Nephron (organoid): ENCODE results near the gene MAPK14.

Source experiments
- H3K27ac Mint-ChIP-seq, 3 experiments: 2 replicates each; pipeline ENCODE4 v1.8.0; 2020; ENCODE audit warnings: mixed read lengths in 3 of 3, mild to moderate bottlenecking in 2 of 3, moderate library complexity in 1 of 3
- H3K27me3 Mint-ChIP-seq: 2 replicates; pipeline ENCODE4 v1.8.0; 2021; ENCODE audit warnings: low read depth, mild to moderate bottlenecking, moderate library complexity, mixed read lengths
- H3K36me3 Mint-ChIP-seq: 2 replicates; pipeline ENCODE4 v1.8.0; 2020; ENCODE audit warnings: low read depth, mixed read lengths
- H3K4me1 Mint-ChIP-seq: 2 replicates; pipeline ENCODE4 v1.8.0; 2020; ENCODE audit warnings: mixed read lengths
- H3K4me3 Mint-ChIP-seq, 3 experiments: 2 replicates each; pipeline ENCODE4 v1.8.0; 2020; ENCODE audit warnings: mild to moderate bottlenecking in 3 of 3, mixed read lengths in 3 of 3, moderate library complexity in 2 of 3
- H3K9me3 Mint-ChIP-seq: 2 replicates; pipeline ENCODE4 v1.8.0; 2020; ENCODE audit warnings: mixed read lengths
- TF ChIP-seq, protein P1 (sequence below), 3 experiments: fragments of 200-600 bp; sonication (generic); IDR thresholded peaks; one replicate each; pipeline ENCODE4 v1.5.0; 2021; ENCODE audit warnings: antibody characterized with exemption in 3 of 3; ENCODE audit not compliant: unreplicated experiment in 3 of 3

MAPK14 gene

DNA sequence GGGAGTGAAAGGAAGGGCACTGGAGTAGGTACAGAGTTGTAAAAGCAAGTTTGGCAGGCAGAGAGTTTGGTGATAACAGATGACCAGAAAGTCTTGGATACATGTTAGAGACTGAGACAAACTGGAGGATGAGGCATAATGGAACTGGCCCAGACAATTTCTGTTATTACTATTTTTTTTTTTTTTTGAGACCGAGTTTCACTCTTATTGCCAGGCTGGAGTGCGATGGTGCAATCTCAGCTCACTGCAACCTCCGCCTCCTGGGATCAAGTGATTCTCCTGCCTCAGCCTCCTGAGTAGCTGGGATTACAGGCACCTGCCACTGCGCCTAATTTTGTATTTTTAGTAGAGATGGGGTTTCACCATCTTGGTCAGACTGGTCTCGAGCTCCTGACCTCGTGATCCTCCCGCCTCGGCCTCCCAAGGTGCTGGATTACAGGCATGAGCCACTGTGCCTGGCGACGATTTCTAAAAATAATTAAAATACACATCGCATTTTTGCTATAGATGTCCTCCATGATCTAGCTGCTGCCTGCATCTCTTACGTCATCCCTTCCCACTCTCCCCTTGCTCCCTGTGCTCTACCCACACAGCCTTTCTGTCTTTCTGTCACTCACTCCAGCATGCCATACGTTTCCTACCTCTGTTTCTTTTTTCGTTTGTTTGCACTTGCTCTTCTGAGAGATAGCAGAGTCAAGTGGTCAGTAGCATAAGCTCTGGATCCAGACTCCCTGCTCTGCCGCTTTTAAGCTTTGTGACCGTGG, 23.5 kb downstream of the MAPK14 start:
- H3K9me3 Mint-ChIP-seq = no peaks in the 10 kb centered on the region
- H3K27ac Mint-ChIP-seq = no peak overlapping the region
- TF ChIP-seq, protein P1, sequence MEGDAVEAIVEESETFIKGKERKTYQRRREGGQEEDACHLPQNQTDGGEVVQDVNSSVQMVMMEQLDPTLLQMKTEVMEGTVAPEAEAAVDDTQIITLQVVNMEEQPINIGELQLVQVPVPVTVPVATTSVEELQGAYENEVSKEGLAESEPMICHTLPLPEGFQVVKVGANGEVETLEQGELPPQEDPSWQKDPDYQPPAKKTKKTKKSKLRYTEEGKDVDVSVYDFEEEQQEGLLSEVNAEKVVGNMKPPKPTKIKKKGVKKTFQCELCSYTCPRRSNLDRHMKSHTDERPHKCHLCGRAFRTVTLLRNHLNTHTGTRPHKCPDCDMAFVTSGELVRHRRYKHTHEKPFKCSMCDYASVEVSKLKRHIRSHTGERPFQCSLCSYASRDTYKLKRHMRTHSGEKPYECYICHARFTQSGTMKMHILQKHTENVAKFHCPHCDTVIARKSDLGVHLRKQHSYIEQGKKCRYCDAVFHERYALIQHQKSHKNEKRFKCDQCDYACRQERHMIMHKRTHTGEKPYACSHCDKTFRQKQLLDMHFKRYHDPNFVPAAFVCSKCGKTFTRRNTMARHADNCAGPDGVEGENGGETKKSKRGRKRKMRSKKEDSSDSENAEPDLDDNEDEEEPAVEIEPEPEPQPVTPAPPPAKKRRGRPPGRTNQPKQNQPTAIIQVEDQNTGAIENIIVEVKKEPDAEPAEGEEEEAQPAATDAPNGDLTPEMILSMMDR (IDR thresholded peaks at IDR 0.05; ENCODE audit: unreplicated experiment in 3 of 3) = no peak
- no peaks in the 10 kb centered on the region for H3K36me3 Mint-ChIP-seq
- H3K4me1 Mint-ChIP-seq = no peaks in the 10 kb centered on the region
- no peak overlapping the region for H3K4me3 Mint-ChIP-seq
- no peaks in the 10 kb centered on the region for H3K27me3 Mint-ChIP-seq

DNA sequence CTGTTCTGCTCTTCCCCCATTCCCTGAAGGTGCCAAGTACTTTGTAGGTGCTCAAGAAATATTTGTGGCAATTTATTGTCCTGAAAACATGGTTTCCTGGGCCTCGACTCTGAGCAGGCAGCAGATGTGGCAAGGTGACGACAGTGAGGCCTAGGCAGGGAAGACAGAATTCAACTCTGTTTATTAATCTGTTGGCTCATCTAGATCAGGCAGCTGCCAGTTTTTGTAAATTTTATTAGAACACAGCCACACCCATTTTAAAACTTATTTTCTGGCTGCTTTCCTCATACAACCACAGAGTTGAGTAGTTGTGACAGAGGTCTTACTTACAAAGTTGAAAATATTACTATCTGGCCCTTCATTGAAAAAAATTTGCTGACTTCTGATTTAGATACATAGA, 24.5 kb downstream of the MAPK14 start:
- Mint-ChIP-seq H3K27ac (no peak overlapping the region), H3K27me3 (no peaks in the 10 kb centered on the region), H3K36me3 (peaks cover 3% of the 10 kb centered on the region), H3K9me3 (no peaks in the 10 kb centered on the region), H3K4me3 (no peak overlapping the region), H3K4me1 (no peaks in the 10 kb centered on the region)
- TF ChIP-seq, protein P1 (IDR thresholded peaks at IDR 0.05; ENCODE audit: unreplicated experiment in 3 of 3) = no peak

DNA sequence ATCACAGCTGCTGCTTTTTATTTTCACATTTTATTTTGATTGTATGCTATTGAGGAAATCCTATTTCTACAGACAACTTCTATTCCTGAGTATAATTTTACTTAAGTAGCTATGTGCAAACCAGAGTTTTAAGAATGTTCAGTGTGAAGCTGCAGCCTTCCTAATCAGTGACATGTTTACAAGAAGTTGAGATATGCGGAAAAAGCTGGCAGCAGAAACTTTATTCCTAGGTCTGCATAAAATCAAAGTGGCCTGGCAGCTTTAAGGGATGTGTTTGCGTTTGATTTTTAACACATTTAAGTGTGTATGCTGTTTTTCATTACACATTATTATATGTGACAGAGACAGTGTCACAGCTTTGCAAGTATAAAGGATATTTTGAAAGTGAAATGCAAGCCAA, 26.3 kb downstream of the MAPK14 start:
- TF ChIP-seq, protein P1 (IDR thresholded peaks at IDR 0.05; ENCODE audit: unreplicated experiment in 3 of 3) = no peak
- peaks cover 8% of the 10 kb centered on the region for H3K36me3 Mint-ChIP-seq
- H3K27ac Mint-ChIP-seq = no peak overlapping the region
- no peaks in the 10 kb centered on the region for H3K27me3 Mint-ChIP-seq
- no peak overlapping the region for H3K4me3 Mint-ChIP-seq
- H3K9me3 Mint-ChIP-seq = no peaks in the 10 kb centered on the region
- H3K4me1 Mint-ChIP-seq = no peaks in the 10 kb centered on the region

- no peak overlapping the region for H3K4me3 Mint-ChIP-seq
- H3K4me1 Mint-ChIP-seq = no peaks in the 10 kb centered on the region
Observed at GRCh38 chr6:36054415-36054814, 26.8 kb downstream of the MAPK14 start.

DNA sequence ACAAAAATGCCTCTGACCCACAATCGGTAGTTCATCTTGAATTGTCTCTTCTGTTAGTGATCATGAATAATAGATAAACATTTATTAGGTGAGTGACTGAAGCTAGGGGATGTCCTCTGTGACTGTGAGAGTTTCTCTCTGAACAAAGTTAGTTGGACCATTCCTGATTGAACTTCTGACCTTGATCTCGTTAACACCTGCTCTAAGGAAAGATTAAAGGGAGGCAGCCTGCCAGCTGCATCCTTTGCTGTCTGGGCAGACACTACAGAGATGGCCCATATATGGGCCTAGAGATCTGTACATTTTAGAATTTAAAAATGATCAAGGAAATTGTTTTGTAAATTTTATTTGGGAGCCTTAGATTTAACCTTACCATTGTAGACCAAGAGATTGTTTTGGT, 27.3 kb downstream of the MAPK14 start:
- H3K27me3 Mint-ChIP-seq = no peaks in the 10 kb centered on the region
- H3K9me3 Mint-ChIP-seq = no peaks in the 10 kb centered on the region
- peaks cover 16% of the 10 kb centered on the region for H3K36me3 Mint-ChIP-seq
- H3K27ac Mint-ChIP-seq = no peak overlapping the region
- H3K4me3 Mint-ChIP-seq = no peak overlapping the region
- TF ChIP-seq, protein P1 (IDR thresholded peaks at IDR 0.05; ENCODE audit: unreplicated experiment in 3 of 3) = no peak
- no peaks in the 10 kb centered on the region for H3K4me1 Mint-ChIP-seq

More at GRCh38 chr6:36054415-36054814, 26.8 kb downstream of the MAPK14 start:
- TF ChIP-seq, protein P1 (IDR thresholded peaks at IDR 0.05; ENCODE audit: unreplicated experiment in 3 of 3) = no peak
- Mint-ChIP-seq H3K27ac (no peak overlapping the region), H3K27me3 (no peaks in the 10 kb centered on the region), H3K9me3 (no peaks in the 10 kb centered on the region), H3K36me3 (peaks cover 10% of the 10 kb centered on the region)

DNA sequence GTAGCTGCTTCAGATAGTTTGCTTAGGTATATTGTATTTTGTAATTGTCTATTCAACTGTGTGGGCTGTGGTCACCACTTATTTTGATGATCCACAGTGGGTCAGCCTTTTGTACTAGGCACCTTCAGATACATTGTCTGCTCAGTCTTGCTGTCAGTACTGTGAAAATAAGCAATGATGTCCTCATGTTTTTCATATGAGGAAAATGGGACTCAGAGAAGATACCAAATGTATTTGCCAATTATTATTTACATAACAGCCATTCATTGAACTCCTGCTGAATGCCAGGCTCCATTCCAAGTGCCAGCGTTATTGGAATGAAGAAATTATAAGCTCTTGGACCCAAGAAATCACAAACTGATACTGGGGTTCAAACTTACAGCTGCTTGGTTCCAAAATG, 28.6 kb downstream of the MAPK14 start:
- TF ChIP-seq, protein P1 (IDR thresholded peaks at IDR 0.05; ENCODE audit: unreplicated experiment in 3 of 3) = no peak
- no peak overlapping the region for H3K4me3 Mint-ChIP-seq
- H3K4me1 Mint-ChIP-seq = no peaks in the 10 kb centered on the region
- H3K36me3 Mint-ChIP-seq = peaks cover 28% of the 10 kb centered on the region
- no peaks in the 10 kb centered on the region for H3K9me3 Mint-ChIP-seq
- H3K27ac Mint-ChIP-seq = no peak overlapping the region
- no peaks in the 10 kb centered on the region for H3K27me3 Mint-ChIP-seq
